A549 (cell line): ENCODE data around the gene MMP1.

Source experiments
- ZC3H11A ChIP-seq: fragments of 450-650 bp; IDR thresholded peaks from 2 replicates; pipeline ENCODE4 v1.6.1; 2014; ENCODE audit warnings: antibody characterized with exemption, mild to moderate bottlenecking
- TF ChIP-seq, protein P1 (sequence below): fragments of >200 bp; sonication (Bioruptor Twin); formaldehyde crosslinking; IDR thresholded peaks from 3 replicates; pipeline ENCODE4 v1.5.1; 2016

DNA sequence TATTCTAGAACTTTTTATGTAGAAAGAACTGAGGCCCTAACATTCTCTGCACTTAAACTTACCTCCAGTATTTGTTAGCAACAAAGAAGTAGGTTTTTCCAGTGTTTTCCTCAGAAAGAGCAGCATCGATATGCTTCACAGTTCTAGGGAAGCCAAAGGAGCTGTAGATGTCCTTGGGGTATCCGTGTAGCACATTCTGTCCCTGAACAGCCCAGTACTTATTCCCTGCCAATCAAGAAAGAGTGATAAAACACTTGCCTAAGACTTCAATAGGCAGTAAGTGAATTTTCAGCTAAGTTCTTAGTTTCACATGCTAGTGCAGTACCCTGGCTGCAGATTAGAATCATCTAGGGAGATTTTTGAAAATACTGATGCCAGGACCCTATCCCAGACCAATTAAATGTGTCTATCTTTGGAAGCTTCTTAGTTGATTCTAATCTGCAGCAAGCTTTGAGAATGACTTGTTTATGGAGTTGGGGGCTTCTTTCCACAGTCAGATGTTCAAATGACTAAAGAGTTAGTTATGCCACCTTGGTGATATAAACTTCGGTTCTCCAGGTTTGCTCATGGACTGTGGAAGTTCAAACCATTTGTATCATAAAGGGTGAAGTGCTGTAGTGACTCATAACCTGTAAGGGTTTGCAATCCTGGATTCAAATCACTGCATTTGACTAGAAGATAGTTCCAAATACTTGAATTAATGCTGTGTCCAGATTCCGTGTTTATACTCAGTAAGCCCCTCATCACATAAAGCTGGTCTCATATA is 6.5 kb downstream of the MMP1 start:
- TF ChIP-seq, protein P1, sequence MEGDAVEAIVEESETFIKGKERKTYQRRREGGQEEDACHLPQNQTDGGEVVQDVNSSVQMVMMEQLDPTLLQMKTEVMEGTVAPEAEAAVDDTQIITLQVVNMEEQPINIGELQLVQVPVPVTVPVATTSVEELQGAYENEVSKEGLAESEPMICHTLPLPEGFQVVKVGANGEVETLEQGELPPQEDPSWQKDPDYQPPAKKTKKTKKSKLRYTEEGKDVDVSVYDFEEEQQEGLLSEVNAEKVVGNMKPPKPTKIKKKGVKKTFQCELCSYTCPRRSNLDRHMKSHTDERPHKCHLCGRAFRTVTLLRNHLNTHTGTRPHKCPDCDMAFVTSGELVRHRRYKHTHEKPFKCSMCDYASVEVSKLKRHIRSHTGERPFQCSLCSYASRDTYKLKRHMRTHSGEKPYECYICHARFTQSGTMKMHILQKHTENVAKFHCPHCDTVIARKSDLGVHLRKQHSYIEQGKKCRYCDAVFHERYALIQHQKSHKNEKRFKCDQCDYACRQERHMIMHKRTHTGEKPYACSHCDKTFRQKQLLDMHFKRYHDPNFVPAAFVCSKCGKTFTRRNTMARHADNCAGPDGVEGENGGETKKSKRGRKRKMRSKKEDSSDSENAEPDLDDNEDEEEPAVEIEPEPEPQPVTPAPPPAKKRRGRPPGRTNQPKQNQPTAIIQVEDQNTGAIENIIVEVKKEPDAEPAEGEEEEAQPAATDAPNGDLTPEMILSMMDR = no peak
- TF ChIP-seq ZC3H11A = no peak
